Measurements from ENCODE around the gene ZDHHC8.

GRCh38 chr22:20121856-20122415 lies 9.7 kb upstream of the ZDHHC8 start:
- TF ChIP-seq POLR2AphosphoS5 (IDR thresholded peaks at IDR 0.05; ENCODE audit: insufficient read depth in 1 of 2, low read depth in 1 of 2), result no peak
- TF ChIP-seq, protein P1, sequence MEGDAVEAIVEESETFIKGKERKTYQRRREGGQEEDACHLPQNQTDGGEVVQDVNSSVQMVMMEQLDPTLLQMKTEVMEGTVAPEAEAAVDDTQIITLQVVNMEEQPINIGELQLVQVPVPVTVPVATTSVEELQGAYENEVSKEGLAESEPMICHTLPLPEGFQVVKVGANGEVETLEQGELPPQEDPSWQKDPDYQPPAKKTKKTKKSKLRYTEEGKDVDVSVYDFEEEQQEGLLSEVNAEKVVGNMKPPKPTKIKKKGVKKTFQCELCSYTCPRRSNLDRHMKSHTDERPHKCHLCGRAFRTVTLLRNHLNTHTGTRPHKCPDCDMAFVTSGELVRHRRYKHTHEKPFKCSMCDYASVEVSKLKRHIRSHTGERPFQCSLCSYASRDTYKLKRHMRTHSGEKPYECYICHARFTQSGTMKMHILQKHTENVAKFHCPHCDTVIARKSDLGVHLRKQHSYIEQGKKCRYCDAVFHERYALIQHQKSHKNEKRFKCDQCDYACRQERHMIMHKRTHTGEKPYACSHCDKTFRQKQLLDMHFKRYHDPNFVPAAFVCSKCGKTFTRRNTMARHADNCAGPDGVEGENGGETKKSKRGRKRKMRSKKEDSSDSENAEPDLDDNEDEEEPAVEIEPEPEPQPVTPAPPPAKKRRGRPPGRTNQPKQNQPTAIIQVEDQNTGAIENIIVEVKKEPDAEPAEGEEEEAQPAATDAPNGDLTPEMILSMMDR (IDR thresholded peaks at IDR 0.05), result no peak

Data from vagina (tissue), 2 donors.